Lower leg skin (tissue), 4 donors: ENCODE results near the gene LDB1. TPM values are rescaled to one million over a fixed set of nuclear protein-coding genes. Genes with fewer than 3 reads are reported as not detected.

Source experiments
- DNase-seq, 2 donors: peaks; one replicate each; pipeline ENCODE4 v3.0.0-alpha.2; 2019; ENCODE audit warnings: low spot score in 2 of 2
- H3K4me3 ChIP-seq: fragments of 200-600 bp; sonication (generic); 2 replicates; pipeline ENCODE4 v1.5.1; 2017; ENCODE audit warnings: mild to moderate bottlenecking, low read depth; ENCODE audit not compliant: poor library complexity, severe bottlenecking
- CTCF ChIP-seq, 3 donors: fragments of 450-650 bp; IDR thresholded peaks; one replicate each; pipeline ENCODE4 v1.5.1; 2016; ENCODE audit warnings: antibody characterized with exemption in 3 of 3, mild to moderate bottlenecking in 3 of 3, moderate library complexity in 2 of 3
- POLR2A ChIP-seq, 2 donors: fragments of 450-650 bp; IDR thresholded peaks; one replicate each; pipeline ENCODE4 v1.6.1; 2016 to 2017; ENCODE audit warnings: antibody characterized with exemption in 2 of 2, mild to moderate bottlenecking in 1 of 2, moderate library complexity in 1 of 2
- WGBS, 2 donors: methylation state at CpG; one replicate each; pipeline ENCODE4 v1.1.5; 2018; 5-methylcytosine and 5-hydroxymethylcytosine counted together
- intact Hi-C: fragments of 100-400 bp; cut with DNase I; formaldehyde crosslinking; loops from one replicate; pipeline ENCODE4 v1.15.0; 2023; ENCODE audit warnings: low total_unique reads
- total RNA-seq, 4 donors: library from RNA; depleted of rRNA; stranded (reverse); fragments of >200 nt; gene quantifications; one replicate each; pipeline ENCODE4 v1.1.0, GENCODE V29; 2016

Gene LDB1
- total RNA-seq, 4 donors from 2014 or later, result 80.3 to 109 (median 102) TPM

GRCh38 chr10:102113261-102113955 is 6.8 kb downstream of the LDB1 start:
- TF ChIP-seq CTCF (IDR thresholded peaks at IDR 0.05) (no peak), POLR2A (IDR thresholded peaks at IDR 0.05) (no peak)
- DNase-seq, result peak in 1 of 2 donors; percentile 59
- peak overlapping the region; percentile 36 for H3K4me3 ChIP-seq
- WGBS, 2 donors, result 40 to 45% methylated on average over 6 to 7 of the region's 7 CpGs
- intact Hi-C loops, result no loop called here

GRCh38 chr10:102112210-102112817 is 7.9 kb downstream of the LDB1 start:
- TF ChIP-seq CTCF (IDR thresholded peaks at IDR 0.05) (no peak), POLR2A (IDR thresholded peaks at IDR 0.05) (no peak)
- WGBS, 2 donors, result 23 to 30% methylated on average over 3 of the region's 3 CpGs
- no peak overlapping the region for H3K4me3 ChIP-seq
- no peak for DNase-seq
- intact Hi-C loops, result no loop called here

GRCh38 chr10:102111276-102111675 is 8.9 kb downstream of the LDB1 start:
- no peak overlapping the region for H3K4me3 ChIP-seq
- WGBS, 2 donors, result 90 to 92% methylated on average over 12 of the region's 12 CpGs
- DNase-seq, result no peak
- intact Hi-C loops, result no loop called here
- no peak for TF ChIP-seq POLR2A (IDR thresholded peaks at IDR 0.05)
- no peak for TF ChIP-seq CTCF (IDR thresholded peaks at IDR 0.05)

GRCh38 chr10:102109166-102110116 is 10.7 kb downstream of the LDB1 start:
- no peak overlapping the region for H3K4me3 ChIP-seq
- 87 to 91% methylated on average over 24 of the region's 24 CpGs for WGBS, 2 donors
- no peak for DNase-seq
- TF ChIP-seq CTCF (IDR thresholded peaks at IDR 0.05), result no peak
- no peak for TF ChIP-seq POLR2A (IDR thresholded peaks at IDR 0.05)
- intact Hi-C loops, result no loop called here

GRCh38 chr10:102106998-102107397 is 13.2 kb downstream of the LDB1 start:
- 76 to 77% methylated on average over 2 of the region's 2 CpGs for WGBS, 2 donors
- TF ChIP-seq POLR2A (IDR thresholded peaks at IDR 0.05) (no peak), CTCF (IDR thresholded peaks at IDR 0.05) (no peak)
- intact Hi-C loops, result no loop called here
- no peak for DNase-seq
- H3K4me3 ChIP-seq, result no peak overlapping the region
